Subcutaneous adipose tissue (tissue), 4 donors: ENCODE data around the gene PIK3C3. TPM values are rescaled to one million over a fixed set of nuclear protein-coding genes. Genes with fewer than 3 reads are reported as not detected.

ENCODE experiments used
- CTCF ChIP-seq: fragments of 450-650 bp; IDR thresholded peaks from one replicate; pipeline ENCODE4 v1.5.1; 2016; ENCODE audit warnings: low read depth, mild to moderate bottlenecking, control low read depth, antibody characterized with exemption, moderate library complexity
- total RNA-seq, 4 donors: library from RNA; depleted of rRNA; stranded (reverse); fragments of >200 nt; gene quantifications; one replicate each; pipeline ENCODE4 v1.1.0, GENCODE V29; 2016

Gene PIK3C3
- total RNA-seq, 4 donors from 2014 or later = 41.1 to 60.1 (median 47.6) TPM

- TF ChIP-seq CTCF = no peak
These were observed 83.9 kb downstream of the PIK3C3 start for GRCh38 chr18:42038936-42039335.

- TF ChIP-seq CTCF = no peak
These were observed 84.4 kb downstream of the PIK3C3 start for GRCh38 chr18:42039396-42039795.

GRCh38 chr18:42041793-42042192, 86.8 kb downstream of the PIK3C3 start:
- TF ChIP-seq CTCF = no peak

DNA sequence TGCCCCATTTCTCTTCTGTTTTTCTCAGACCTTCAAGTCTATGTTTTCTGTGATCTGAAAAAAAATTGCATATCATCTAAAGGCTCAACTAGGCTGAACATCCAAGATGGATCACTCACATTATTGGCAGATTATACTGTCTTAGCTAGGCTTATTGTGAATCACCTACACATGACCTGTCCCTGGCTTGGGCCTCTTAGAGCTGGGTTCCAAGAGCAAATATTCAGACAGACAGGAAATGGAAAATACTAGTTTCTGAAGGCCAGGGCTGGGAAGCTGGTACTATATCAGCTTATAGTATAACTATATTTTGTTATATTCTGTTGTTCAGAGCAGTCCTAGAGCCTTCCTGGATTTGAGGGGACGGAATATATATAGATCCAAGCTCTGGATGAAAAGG, 90.3 kb downstream of the PIK3C3 start:
- no peak for TF ChIP-seq CTCF

DNA sequence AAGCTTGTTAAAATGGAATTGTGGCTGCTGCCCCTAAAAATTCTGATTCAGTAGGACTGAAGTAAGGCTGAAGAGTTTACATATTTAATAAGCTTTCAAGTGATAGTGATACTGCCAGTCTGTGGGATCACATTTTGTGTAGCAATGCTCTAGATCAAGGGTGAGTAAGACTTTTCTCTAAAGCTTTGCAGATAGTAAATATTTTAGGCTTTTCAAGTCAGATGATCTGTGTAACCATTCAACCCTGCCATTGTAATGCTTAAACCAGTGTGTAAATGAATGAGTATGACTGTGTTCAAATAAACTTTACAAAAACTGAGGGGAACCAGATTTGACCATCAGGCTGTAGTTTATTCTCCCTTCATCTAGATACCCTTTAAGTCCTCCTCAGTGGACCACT, 92.7 kb downstream of the PIK3C3 start:
- TF ChIP-seq CTCF = no peak

GRCh38 chr18:42048158-42048557, 93.1 kb downstream of the PIK3C3 start:
- TF ChIP-seq CTCF = no peak

DNA sequence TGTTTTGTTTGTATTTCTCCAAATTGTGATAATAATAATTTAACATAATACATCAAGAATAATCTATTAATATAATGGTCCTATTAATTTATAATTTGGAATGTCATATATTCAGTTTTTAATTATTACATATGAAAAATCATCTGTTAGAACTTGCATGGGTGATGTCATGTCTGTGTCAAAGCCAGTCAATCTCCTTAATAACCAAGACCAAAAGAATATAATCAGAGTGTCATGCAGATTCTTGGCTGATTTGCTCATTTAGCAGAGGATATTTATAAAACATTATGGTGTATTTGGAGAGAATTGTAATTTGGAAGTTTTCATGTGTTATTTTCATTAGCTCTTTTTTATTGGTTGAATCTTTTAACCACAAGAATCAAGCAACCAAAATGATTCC, 96.4 kb downstream of the PIK3C3 start:
- no peak for TF ChIP-seq CTCF
